ENCODE data around the gene MMD.

DNA sequence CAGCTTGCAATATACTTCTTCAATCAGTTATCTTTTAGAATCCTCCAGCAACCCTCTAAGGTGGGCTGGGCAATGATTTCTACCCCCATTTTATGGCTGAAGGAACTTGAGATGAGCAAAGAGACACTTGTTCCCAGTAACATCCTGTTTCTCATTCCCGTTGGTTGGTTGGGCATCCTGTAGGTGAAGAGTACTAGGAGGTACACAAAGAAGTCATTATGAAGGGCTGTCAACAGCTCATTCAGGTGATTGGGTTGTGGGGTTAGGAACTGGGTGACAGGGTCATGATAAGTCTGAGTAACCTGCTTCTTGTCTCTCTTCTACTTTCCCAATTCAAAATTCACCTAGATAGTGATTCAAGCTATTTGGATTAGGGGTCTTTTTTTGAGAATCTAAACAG lies 76.5 kb downstream of the MMD start:
- TF ChIP-seq, protein P1, sequence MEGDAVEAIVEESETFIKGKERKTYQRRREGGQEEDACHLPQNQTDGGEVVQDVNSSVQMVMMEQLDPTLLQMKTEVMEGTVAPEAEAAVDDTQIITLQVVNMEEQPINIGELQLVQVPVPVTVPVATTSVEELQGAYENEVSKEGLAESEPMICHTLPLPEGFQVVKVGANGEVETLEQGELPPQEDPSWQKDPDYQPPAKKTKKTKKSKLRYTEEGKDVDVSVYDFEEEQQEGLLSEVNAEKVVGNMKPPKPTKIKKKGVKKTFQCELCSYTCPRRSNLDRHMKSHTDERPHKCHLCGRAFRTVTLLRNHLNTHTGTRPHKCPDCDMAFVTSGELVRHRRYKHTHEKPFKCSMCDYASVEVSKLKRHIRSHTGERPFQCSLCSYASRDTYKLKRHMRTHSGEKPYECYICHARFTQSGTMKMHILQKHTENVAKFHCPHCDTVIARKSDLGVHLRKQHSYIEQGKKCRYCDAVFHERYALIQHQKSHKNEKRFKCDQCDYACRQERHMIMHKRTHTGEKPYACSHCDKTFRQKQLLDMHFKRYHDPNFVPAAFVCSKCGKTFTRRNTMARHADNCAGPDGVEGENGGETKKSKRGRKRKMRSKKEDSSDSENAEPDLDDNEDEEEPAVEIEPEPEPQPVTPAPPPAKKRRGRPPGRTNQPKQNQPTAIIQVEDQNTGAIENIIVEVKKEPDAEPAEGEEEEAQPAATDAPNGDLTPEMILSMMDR (IDR thresholded peaks at IDR 0.05): no peak
- no peak for TF ChIP-seq POLR2AphosphoS5 (IDR thresholded peaks at IDR 0.05)
